GM21526 (cell line): Measurements from ENCODE around the gene XPC.

Experiments used
- ATAC-seq: cut with Tn5 transposase; IDR thresholded peaks from one replicate; pipeline ENCODE4 v1.9.1; 2021; ENCODE audit warnings: moderate library complexity; ENCODE audit not compliant: unreplicated experiment, low FRiP score

The XPC gene

GRCh38 chr3:14174483-14174882, 3.9 kb downstream of the XPC start:
- ATAC-seq = no peak

- ATAC-seq = no peak
Measured at GRCh38 chr3:14172496-14172895, 5.9 kb downstream of the XPC start.

- no peak for ATAC-seq
Measured at GRCh38 chr3:14170531-14171159, 7.8 kb downstream of the XPC start.

GRCh38 chr3:14169871-14170270, 8.5 kb downstream of the XPC start:
- no peak for ATAC-seq

GRCh38 chr3:14169435-14169834, 9.0 kb downstream of the XPC start:
- ATAC-seq = no peak

- no peak for ATAC-seq
Measured at GRCh38 chr3:14166877-14167603, 11.4 kb downstream of the XPC start.

GRCh38 chr3:14162178-14162577, 16.2 kb downstream of the XPC start:
- ATAC-seq = no peak

- ATAC-seq = no peak
Measured at GRCh38 chr3:14161282-14161681, 17.1 kb downstream of the XPC start.

- no peak for ATAC-seq
Measured at GRCh38 chr3:14159426-14159825, 19.0 kb downstream of the XPC start.

GRCh38 chr3:14158370-14158769, 20.0 kb downstream of the XPC start:
- no peak for ATAC-seq

- ATAC-seq = no peak
Measured at GRCh38 chr3:14157951-14158350, 20.4 kb downstream of the XPC start.

- no peak for ATAC-seq
Measured at GRCh38 chr3:14156843-14157561, 21.4 kb downstream of the XPC start.

GRCh38 chr3:14156201-14156600, 22.2 kb downstream of the XPC start:
- ATAC-seq = no peak

- ATAC-seq = no peak
Measured at GRCh38 chr3:14154895-14155440, 23.4 kb downstream of the XPC start.

GRCh38 chr3:14154276-14154675, 24.1 kb downstream of the XPC start:
- no peak for ATAC-seq

GRCh38 chr3:14153663-14154062, 24.7 kb downstream of the XPC start:
- no peak for ATAC-seq

GRCh38 chr3:14152963-14153355, 25.4 kb downstream of the XPC start:
- ATAC-seq = no peak

GRCh38 chr3:14152233-14152962, 26.0 kb downstream of the XPC start:
- no peak for ATAC-seq

GRCh38 chr3:14151471-14152083, 26.8 kb downstream of the XPC start:
- no peak for ATAC-seq

GRCh38 chr3:14150491-14151230, 27.7 kb downstream of the XPC start:
- ATAC-seq = no peak
